ENCODE data around the gene FAM181A. TPM values are rescaled to one million over a fixed set of nuclear protein-coding genes. Genes with fewer than 3 reads are reported as not detected.

FAM181A gene
- total RNA-seq, 1 experiment from 2014 or later: not detected

DNA sequence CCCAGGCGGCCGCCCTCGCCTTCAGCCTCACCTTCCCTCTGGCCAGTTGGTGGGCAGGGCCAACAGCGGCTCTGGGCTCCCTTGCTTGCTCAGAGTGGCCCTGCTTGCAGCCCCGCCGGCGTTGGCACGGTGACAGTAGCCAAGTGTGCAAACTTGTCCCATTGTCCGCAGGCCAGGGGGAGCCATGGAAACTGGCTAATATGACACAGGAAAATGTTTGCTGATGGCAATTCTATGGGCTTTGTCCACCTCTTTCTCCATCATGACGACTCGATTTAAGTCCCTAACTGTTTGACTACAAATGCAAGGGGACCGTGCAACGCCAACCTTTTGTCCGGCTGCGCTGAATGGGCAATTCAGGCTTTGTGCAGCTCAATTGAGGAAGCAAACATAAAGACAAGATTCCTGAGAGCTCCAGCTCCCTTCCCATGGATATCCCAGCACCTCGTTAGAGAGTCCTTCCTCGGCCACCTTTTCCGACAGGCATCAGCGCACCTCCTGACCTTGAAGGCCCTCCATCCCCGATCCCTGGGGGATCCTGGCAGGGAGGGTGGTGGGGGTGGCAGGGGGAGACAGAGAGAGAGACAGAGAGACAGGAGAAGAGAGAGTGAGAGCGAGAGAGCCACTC, 785 bp upstream of the FAM181A start:
- no peak overlapping the region for H3K56ac ChIP-seq (ENCODE audit: insufficient read length, low read depth, low read length)
- no peaks in the 10 kb centered on the region for H3K79me1 ChIP-seq (ENCODE audit: insufficient read depth, low read depth, low read length, poor library complexity, severe bottlenecking)
- no peak overlapping the region for H2AFZ ChIP-seq (ENCODE audit: low read length)
- Mint-ChIP-seq H3K27ac (no peak overlapping the region), H3K27me3 (ENCODE audit: low read depth) (no peaks in the 10 kb centered on the region; the same call in 1 of the 2 replicates), H3K4me3 (no peak overlapping the region), H3K9me3 (no peaks in the 10 kb centered on the region), H3K4me1 (peaks cover 0 to 8% of the 10 kb centered on the region in 2 experiments; a peak in 3 of 4 replicates), H3K36me3 (ENCODE audit: insufficient read depth in 1 of 3, low read depth in 3 of 3) (no peaks in the 10 kb centered on the region)
- no peaks in the 10 kb centered on the region for H4K20me1 ChIP-seq (ENCODE audit: control insufficient read depth, insufficient read depth, insufficient read length)
- no peak overlapping the region for H3K4me2 ChIP-seq (ENCODE audit: insufficient read depth, insufficient read length, low read length)
- no peak overlapping the region for H4K91ac ChIP-seq (ENCODE audit: insufficient read length, low read depth, low read length)
- no peak overlapping the region for H2AK5ac ChIP-seq (ENCODE audit: insufficient read length, low read length)
- H3K27me3 ChIP-seq (ENCODE audit: insufficient read depth, low read length): no peaks in the 10 kb centered on the region
- H3K4me1 ChIP-seq (ENCODE audit: insufficient read depth, low read length): no peaks in the 10 kb centered on the region
- no peak overlapping the region for H4K5ac ChIP-seq (ENCODE audit: insufficient read length, low read depth, low read length)
- no peak overlapping the region for H2BK15ac ChIP-seq (ENCODE audit: low read depth, low read length)
- TF ChIP-seq, protein P1, sequence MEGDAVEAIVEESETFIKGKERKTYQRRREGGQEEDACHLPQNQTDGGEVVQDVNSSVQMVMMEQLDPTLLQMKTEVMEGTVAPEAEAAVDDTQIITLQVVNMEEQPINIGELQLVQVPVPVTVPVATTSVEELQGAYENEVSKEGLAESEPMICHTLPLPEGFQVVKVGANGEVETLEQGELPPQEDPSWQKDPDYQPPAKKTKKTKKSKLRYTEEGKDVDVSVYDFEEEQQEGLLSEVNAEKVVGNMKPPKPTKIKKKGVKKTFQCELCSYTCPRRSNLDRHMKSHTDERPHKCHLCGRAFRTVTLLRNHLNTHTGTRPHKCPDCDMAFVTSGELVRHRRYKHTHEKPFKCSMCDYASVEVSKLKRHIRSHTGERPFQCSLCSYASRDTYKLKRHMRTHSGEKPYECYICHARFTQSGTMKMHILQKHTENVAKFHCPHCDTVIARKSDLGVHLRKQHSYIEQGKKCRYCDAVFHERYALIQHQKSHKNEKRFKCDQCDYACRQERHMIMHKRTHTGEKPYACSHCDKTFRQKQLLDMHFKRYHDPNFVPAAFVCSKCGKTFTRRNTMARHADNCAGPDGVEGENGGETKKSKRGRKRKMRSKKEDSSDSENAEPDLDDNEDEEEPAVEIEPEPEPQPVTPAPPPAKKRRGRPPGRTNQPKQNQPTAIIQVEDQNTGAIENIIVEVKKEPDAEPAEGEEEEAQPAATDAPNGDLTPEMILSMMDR (conservative IDR thresholded peaks at IDR 0.05): no peak
- H3K23ac ChIP-seq (ENCODE audit: insufficient read length, low read depth, low read length): no peak overlapping the region
- no peak overlapping the region for H2BK120ac ChIP-seq (ENCODE audit: low read depth, low read length, poor library complexity, severe bottlenecking)
- H3K18ac ChIP-seq (ENCODE audit: insufficient read length, low read depth, low read length): no peak overlapping the region
- H3T11ph ChIP-seq (ENCODE audit: low read length): no peak overlapping the region
- no peak overlapping the region for H2BK12ac ChIP-seq (ENCODE audit: insufficient read length, low read depth, low read length)
- no peaks in the 10 kb centered on the region for H3K9me3 ChIP-seq (ENCODE audit: control insufficient read depth, low read depth, low read length)
- H3K27ac ChIP-seq (ENCODE audit: insufficient read length, low read depth, low read length): no peak overlapping the region
- no peaks in the 10 kb centered on the region for H3K79me2 ChIP-seq (ENCODE audit: insufficient read depth, low read length)
- H3K14ac ChIP-seq (ENCODE audit: insufficient read depth, low read length): no peak overlapping the region
- DNase-seq: no peak
- no peak overlapping the region for H2BK20ac ChIP-seq (ENCODE audit: low read depth, low read length, poor library complexity, severe bottlenecking)
- no peak overlapping the region for H3K9ac ChIP-seq (ENCODE audit: extremely low read depth, insufficient read length, low read length)
- no peaks in the 10 kb centered on the region for H3K23me2 ChIP-seq (ENCODE audit: insufficient read length, low read depth, low read length, poor library complexity, severe bottlenecking)
- H2BK5ac ChIP-seq (ENCODE audit: insufficient read length, low read length): no peak overlapping the region
- H3K4ac ChIP-seq (ENCODE audit: low read depth, low read length): no peak overlapping the region
- WGBS (ENCODE audit: extremely low coverage, insufficient read length, low lambda C conversion rate): no CpG with 5 or more reads among the region's 21 CpGs
- H4K8ac ChIP-seq (replicated peaks; ENCODE audit: insufficient read length, low read depth, low read length): no peak overlapping the region

All from H9 (cell line).